ENCODE results near the gene BCL2A1.

DNA sequence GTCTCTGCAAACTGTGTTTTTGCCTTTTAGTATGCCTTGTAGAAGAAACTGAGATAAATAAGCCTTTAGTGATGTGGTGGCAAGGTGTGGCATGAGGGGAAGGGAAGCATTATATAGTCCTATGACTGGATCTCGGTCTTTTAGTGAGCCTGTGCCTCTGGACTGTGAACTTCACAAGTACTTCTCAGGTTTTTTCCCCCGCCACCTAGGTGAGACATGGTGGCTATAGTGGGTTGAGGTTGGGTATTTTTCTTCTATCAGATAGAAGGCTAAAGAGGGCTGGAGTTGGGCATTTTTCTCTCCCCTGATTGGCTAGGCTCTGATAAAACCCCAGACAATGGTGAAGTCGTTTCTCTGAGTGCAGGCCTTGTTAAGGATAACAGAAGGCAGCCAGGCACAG is 49.7 kb upstream of the BCL2A1 start:
- TF ChIP-seq, protein P1, sequence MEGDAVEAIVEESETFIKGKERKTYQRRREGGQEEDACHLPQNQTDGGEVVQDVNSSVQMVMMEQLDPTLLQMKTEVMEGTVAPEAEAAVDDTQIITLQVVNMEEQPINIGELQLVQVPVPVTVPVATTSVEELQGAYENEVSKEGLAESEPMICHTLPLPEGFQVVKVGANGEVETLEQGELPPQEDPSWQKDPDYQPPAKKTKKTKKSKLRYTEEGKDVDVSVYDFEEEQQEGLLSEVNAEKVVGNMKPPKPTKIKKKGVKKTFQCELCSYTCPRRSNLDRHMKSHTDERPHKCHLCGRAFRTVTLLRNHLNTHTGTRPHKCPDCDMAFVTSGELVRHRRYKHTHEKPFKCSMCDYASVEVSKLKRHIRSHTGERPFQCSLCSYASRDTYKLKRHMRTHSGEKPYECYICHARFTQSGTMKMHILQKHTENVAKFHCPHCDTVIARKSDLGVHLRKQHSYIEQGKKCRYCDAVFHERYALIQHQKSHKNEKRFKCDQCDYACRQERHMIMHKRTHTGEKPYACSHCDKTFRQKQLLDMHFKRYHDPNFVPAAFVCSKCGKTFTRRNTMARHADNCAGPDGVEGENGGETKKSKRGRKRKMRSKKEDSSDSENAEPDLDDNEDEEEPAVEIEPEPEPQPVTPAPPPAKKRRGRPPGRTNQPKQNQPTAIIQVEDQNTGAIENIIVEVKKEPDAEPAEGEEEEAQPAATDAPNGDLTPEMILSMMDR (conservative IDR thresholded peaks at IDR 0.05), result no peak
- no peak for TF ChIP-seq ZFX (IDR thresholded peaks at IDR 0.05)

All from C4-2B (cell line).